HEK293 (cell line): ENCODE measurements around the gene MAP6.

ENCODE experiments used
- CTCF ChIA-PET: fragments of 350-600 bp; formaldehyde crosslinking; extraction: SDS; loops from one replicate; lab custom pipeline; 2021; ENCODE audit warnings: antibody characterized with exemption; lab: Yijun Ruan, JAX
- POLR2A ChIA-PET: fragments of 300-600 bp; formaldehyde crosslinking; extraction: SDS; loops from one replicate; lab custom pipeline; 2020; ENCODE audit warnings: antibody characterized with exemption, inconsistent platforms; lab: Yijun Ruan, JAX
- H3K27ac ChIP-seq: fragments of 200-500 bp; sonication (Bioruptor generic); 2 replicates; pipeline ENCODE4 v1.5.1; 2014; ENCODE audit warnings: low read depth, low read length, control low read depth, inconsistent platforms; ENCODE audit errors: extremely low read depth
- H3K36me3 ChIP-seq, 2 experiments: fragments of 200-500 bp in 1 of 2; sonication (Bioruptor generic) in 1 of 2; 1 replicate in 1 of 2; 2 replicates in 1 of 2; pipeline ENCODE4 v1.5.1; 2014 to 2017; ENCODE audit warnings: inconsistent platforms in 2 of 2, low read length in 2 of 2; ENCODE audit not compliant: control insufficient read depth in 2 of 2, insufficient read depth in 1 of 2
- H3K4me1 ChIP-seq: fragments of 200-500 bp; sonication (Bioruptor generic); 2 replicates; pipeline ENCODE4 v1.5.1; 2014; ENCODE audit warnings: mild to moderate bottlenecking, low read length, inconsistent platforms; ENCODE audit not compliant: control insufficient read depth, insufficient read depth
- H3K4me3 ChIP-seq: 2 replicates; pipeline ENCODE4 v1.5.1; 2011; ENCODE audit warnings: low read depth, mild to moderate bottlenecking, control low read depth, low read length, moderate library complexity
- H3K9me3 ChIP-seq: fragments of 200-500 bp; sonication (Bioruptor generic); 2 replicates; pipeline ENCODE4 v1.5.1; 2014; ENCODE audit warnings: low read depth, low read length, inconsistent platforms; ENCODE audit not compliant: control insufficient read depth, insufficient read depth
- ELK4 ChIP-seq: IDR thresholded peaks from 2 replicates; pipeline ENCODE4 v1.6.1; 2011; ENCODE audit warnings: mild to moderate bottlenecking, low read depth, low read length, borderline replicate concordance
- FEZF1 ChIP-seq: fragments of 450-650 bp; formaldehyde crosslinking; IDR thresholded peaks from 2 replicates; pipeline ENCODE4 v1.5.1; 2016; ENCODE audit warnings: missing biosample characterization, missing genetic modification characterization
- KLF10 ChIP-seq: fragments of 450-650 bp; IDR thresholded peaks from 2 replicates; pipeline ENCODE4 v1.5.1; 2018; ENCODE audit warnings: missing biosample characterization, mild to moderate bottlenecking, missing genetic modification characterization
- REPIN1 ChIP-seq: fragments of 450-650 bp; formaldehyde crosslinking; IDR thresholded peaks from 2 replicates; pipeline ENCODE4 v1.5.1; 2017; ENCODE audit warnings: missing biosample characterization, missing genetic modification characterization, low read depth
- YY2 ChIP-seq: fragments of 450-650 bp; formaldehyde crosslinking; IDR thresholded peaks from 2 replicates; pipeline ENCODE4 v1.5.1; 2016; ENCODE audit warnings: missing biosample characterization, missing genetic modification characterization
- ZBTB20 ChIP-seq: fragments of 450-650 bp; formaldehyde crosslinking; IDR thresholded peaks from 2 replicates; pipeline ENCODE4 v1.5.1; 2016; ENCODE audit warnings: missing biosample characterization, missing genetic modification characterization
- ZBTB7A ChIP-seq: fragments of 450-650 bp; formaldehyde crosslinking; IDR thresholded peaks from 2 replicates; pipeline ENCODE4 v1.5.1; 2016; ENCODE audit warnings: low read depth, missing biosample characterization, missing genetic modification characterization
- ZIC2 ChIP-seq: fragments of 450-650 bp; formaldehyde crosslinking; IDR thresholded peaks from 2 replicates; pipeline ENCODE4 v1.5.1; 2016; ENCODE audit warnings: missing biosample characterization, missing genetic modification characterization
- ZNF37A ChIP-seq: fragments of 450-650 bp; IDR thresholded peaks from 2 replicates; pipeline ENCODE4 v1.5.1; 2018; ENCODE audit warnings: missing biosample characterization, missing genetic modification characterization
- ZNF423 ChIP-seq: fragments of 450-650 bp; formaldehyde crosslinking; IDR thresholded peaks from 2 replicates; pipeline ENCODE4 v1.5.1; 2016; ENCODE audit warnings: missing biosample characterization, missing genetic modification characterization
- ZNF791 ChIP-seq: fragments of 450-650 bp; formaldehyde crosslinking; IDR thresholded peaks from 2 replicates; pipeline ENCODE4 v1.5.1; 2016; ENCODE audit warnings: missing biosample characterization, missing genetic modification characterization
- TF ChIP-seq, protein P1 (sequence below): fragments of 450-650 bp; formaldehyde crosslinking; IDR thresholded peaks from 2 replicates; pipeline ENCODE4 v1.5.1; 2017; ENCODE audit warnings: missing biosample characterization, missing genetic modification characterization
- TF ChIP-seq, protein P2 (sequence below): fragments of 450-650 bp; formaldehyde crosslinking; IDR thresholded peaks from 2 replicates; pipeline ENCODE4 v1.5.1; 2016; ENCODE audit warnings: missing biosample characterization, missing genetic modification characterization, borderline replicate concordance

MAP6 gene

DNA sequence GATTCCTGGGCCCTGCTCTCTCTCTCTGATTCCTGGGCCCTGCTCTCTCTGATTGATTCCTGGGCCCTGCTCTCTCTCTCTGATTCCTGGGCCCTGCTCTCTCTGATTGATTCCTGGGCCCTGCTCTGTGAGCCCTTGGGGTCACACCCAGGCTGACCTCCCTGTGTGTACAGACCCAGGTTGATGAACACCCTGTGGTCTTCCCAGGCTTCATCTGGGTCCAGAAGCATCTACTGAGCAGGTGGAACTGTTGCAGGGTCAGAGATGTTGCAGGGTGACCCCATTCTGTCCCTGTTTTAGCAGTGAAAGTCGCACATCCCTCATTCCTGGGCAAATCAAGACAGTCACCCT lies 126.8 kb downstream of the MAP6 start:
- H3K4me3 ChIP-seq: no peak overlapping the region
- CTCF ChIA-PET: interaction anchor here (1.6 kb wide), 1 partner anchor 35 kb away, joined by 9 read pairs; no protein-coding TSS in a partner anchor
- 0 out of 2 replicates have a peak, but pooled peaks have one; percentile 19 for TF ChIP-seq ZBTB20 (tag by site-specific recombination)
- no peak for TF ChIP-seq KLF10 (tag by site-specific recombination)
- H3K4me1 ChIP-seq: no peaks in the 10 kb centered on the region
- no peak overlapping the region for H3K27ac ChIP-seq
- POLR2A ChIA-PET: interaction anchor here (0.7 kb wide), 1 partner anchor 229 kb away, joined by 3 read pairs; no protein-coding TSS in a partner anchor
- no peaks in the 10 kb centered on the region for H3K9me3 ChIP-seq
- H3K36me3 ChIP-seq: no peaks in the 10 kb centered on the region

DNA sequence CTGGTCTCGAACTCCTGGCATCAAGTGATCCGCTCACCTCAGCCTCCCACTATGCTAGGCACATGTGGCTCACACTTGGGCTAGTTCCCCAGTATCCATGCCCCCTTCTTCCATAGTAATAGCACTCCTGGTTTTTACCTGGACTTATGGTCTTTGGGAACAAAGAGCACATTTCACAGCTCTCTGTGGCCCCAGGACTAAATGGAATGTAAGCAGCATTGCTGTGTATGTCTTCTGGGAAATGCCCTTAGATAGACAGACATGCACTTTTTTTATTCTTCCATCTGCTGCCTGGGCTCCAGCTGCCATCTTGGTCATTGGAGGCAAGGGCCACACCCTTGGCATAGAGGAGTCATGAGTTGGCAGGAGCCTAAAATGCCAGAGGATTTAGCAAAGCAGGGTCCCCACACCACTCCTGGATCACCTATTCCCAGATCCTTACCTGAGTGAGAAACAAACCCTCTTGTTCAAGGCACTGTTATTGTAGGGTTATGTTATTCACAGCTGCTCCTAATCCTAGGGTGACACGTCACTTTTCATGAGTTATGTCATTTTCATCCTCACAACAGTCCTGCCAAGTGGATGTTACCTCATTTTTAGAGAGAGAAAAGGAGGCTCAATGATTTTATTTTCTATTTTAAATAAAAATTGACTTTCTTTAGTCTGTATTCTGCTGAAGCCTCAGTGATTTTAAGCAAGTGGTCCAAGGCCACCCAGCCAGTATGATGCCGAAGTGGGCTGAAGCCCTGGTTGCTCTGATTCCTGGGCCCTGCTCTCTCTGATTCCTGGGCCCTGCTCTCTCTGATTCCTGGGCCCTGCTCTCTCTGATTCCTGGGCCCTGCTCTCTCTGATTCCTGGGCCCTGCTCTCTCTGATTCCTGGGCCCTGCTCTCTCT lies 127.4 kb downstream of the MAP6 start:
- Histone ChIP-seq H3K4me3 (no peak overlapping the region), H3K4me1 (no peaks in the 10 kb centered on the region), H3K36me3 (no peaks in the 10 kb centered on the region), H3K27ac (no peak overlapping the region), H3K9me3 (no peaks in the 10 kb centered on the region)
- ChIA-PET CTCF (interaction anchor here (0.7 kb wide), 1 partner anchor 91 kb away, joined by 3 read pairs; no protein-coding TSS in a partner anchor), POLR2A (no interaction called here)
- TF ChIP-seq, protein P1, sequence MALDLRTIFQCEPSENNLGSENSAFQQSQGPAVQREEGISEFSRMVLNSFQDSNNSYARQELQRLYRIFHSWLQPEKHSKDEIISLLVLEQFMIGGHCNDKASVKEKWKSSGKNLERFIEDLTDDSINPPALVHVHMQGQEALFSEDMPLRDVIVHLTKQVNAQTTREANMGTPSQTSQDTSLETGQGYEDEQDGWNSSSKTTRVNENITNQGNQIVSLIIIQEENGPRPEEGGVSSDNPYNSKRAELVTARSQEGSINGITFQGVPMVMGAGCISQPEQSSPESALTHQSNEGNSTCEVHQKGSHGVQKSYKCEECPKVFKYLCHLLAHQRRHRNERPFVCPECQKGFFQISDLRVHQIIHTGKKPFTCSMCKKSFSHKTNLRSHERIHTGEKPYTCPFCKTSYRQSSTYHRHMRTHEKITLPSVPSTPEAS: no peak
- TF ChIP-seq, protein P2, sequence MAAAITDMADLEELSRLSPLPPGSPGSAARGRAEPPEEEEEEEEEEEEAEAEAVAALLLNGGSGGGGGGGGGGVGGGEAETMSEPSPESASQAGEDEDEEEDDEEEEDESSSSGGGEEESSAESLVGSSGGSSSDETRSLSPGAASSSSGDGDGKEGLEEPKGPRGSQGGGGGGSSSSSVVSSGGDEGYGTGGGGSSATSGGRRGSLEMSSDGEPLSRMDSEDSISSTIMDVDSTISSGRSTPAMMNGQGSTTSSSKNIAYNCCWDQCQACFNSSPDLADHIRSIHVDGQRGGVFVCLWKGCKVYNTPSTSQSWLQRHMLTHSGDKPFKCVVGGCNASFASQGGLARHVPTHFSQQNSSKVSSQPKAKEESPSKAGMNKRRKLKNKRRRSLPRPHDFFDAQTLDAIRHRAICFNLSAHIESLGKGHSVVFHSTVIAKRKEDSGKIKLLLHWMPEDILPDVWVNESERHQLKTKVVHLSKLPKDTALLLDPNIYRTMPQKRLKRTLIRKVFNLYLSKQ (tag by site-specific recombination): no peak
- TF ChIP-seq ZNF423: no peak
- no peak for TF ChIP-seq ZBTB7A (tag by site-specific recombination)
- TF ChIP-seq ELK4: no peak
- TF ChIP-seq YY2 (tag by site-specific recombination): no peak
- TF ChIP-seq FEZF1 (tag by site-specific recombination): no peak
- TF ChIP-seq ZNF791 (tag by site-specific recombination): no peak
- no peak for TF ChIP-seq ZNF37A (tag by site-specific recombination)

GRCh38 chr11:75539459-75540334 lies 129.1 kb downstream of the MAP6 start:
- Histone ChIP-seq H3K27ac (no peak overlapping the region), H3K36me3 (no peaks in the 10 kb centered on the region), H3K4me1 (no peaks in the 10 kb centered on the region), H3K4me3 (no peak overlapping the region), H3K9me3 (no peaks in the 10 kb centered on the region)
- TF ChIP-seq ZIC2 (tag by site-specific recombination) (peak; percentile 63), REPIN1 (tag by site-specific recombination) (no peak)
- POLR2A ChIA-PET: interaction anchor here (0.6 to 0.7 kb wide), 2 partner anchors 36 to 171 kb away, joined by 3 to 4 read pairs; no protein-coding TSS in a partner anchor
- CTCF ChIA-PET: interaction anchor here (0.7 to 1.0 kb wide), 2 partner anchors 8 to 225 kb away, joined by 3 read pairs; no protein-coding TSS in a partner anchor
